ENCODE measurements around the gene RPUSD4.

The RPUSD4 gene

DNA sequence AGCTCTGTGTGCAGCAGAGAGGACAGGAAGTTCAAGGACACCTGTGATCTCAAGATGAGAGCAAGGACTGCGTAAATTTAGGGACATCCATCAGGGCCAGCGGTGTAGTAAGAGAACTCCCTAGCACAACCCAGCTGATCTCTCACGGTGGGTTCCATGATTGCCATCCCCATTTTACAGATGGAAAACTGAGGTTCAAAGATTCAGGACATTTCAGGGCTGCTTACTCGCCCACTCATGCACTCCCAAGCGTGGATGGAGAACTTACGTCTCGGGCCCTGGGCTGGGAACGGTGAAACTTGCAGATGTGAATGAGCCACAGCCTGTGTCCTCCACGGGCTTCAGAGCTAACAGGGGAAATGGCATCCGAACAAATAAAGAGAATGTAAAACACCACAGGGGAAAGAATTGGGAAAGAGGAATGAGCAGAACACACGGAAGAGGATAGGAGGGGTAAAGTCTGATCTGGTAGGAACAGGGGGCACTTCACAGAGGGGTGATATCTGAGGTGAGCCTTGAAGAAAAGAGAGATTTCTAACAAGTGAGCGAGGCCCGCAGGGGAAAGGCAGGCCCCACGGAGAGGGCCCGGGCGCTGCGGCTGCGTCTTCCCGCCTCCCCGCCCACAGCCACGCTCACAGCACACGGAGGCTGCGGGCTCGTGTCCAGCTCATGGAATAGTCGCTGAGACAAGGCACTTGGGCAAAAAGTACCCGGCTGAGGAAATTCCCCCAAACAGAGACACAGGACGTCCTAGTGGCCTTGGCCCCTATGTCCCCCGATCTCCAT is 55.9 kb downstream of the RPUSD4 start:
- DNase-seq, result no peak

DNA sequence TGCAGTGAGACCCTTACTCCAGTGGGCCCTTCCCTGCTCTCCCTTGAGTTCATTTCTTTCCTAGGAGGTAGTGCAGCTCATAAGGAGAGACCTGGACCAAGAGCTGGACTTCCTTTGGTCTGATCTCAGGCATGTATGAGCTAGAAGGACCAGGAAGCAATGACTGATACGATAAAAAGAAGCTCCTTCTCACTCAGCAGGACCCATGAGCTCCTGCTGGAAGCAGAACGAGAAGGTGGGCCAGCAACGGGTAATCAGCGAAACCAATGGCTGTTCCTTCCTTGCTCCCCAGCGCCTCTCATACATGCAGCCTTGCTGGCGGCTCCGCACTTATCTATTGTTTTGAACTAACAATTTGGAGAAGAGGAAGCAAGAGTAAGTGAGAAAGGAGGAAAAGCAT is 56.8 kb downstream of the RPUSD4 start:
- no peak for DNase-seq

- DNase-seq, result no peak
These were observed 57.5 kb downstream of the RPUSD4 start for GRCh38 chr11:126153972-126154371.

DNA sequence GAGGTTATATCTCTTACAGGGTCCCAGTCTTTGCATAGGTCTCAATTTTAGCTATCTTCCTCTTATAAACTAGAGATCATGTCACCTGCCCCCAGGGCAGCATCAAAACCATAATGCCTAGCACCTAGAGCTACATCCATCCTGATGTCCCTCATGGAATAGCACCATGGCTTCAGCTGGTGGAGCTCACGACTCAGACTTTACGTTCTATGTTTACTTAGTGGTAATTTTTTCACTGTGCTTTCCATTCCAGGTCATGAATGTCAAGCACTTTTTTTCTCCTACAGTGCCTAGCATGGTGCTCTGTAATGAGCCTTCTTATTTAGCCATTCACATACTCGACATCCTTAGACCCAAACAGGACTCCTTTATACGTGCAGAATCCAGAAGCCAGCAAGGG is 58.4 kb downstream of the RPUSD4 start:
- DNase-seq, result no peak

- no peak for DNase-seq
These were observed 58.9 kb downstream of the RPUSD4 start for GRCh38 chr11:126152586-126152985.

DNA sequence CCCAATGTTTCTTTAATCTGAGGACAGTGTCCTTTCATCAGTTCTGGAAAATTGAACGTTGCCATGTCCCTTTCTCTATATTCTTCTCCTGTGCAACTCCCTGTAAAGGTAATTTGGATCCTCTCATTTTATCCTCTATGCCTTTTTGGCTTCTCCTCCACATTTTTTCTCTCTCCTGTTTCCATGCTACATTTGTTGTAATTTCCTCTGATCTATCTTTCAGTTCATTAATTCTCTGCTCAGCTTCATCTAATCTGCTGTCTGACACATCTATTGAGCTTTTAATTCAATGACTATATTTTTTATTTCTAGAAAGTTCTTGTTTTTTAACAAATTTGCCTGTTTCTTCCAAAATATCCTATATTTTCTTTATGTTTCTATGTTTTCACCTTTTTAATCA is 59.3 kb downstream of the RPUSD4 start:
- no peak for DNase-seq

Measured in T-helper 2 cell (primary cell).